Measurements from ENCODE around the gene E2F4.

E2F4 gene

GRCh38 chr16:67237396-67238277 is 45.7 kb downstream of the E2F4 start:
- no peak for DNase-seq

GRCh38 chr16:67238278-67238575 is 46.3 kb downstream of the E2F4 start:
- no peak for DNase-seq

GRCh38 chr16:67238806-67239470 is 47.0 kb downstream of the E2F4 start:
- no peak for DNase-seq

- no peak for DNase-seq
These were observed 48.6 kb downstream of the E2F4 start for GRCh38 chr16:67240506-67240905.

GRCh38 chr16:67241008-67241900 is 49.3 kb downstream of the E2F4 start:
- DNase-seq: no peak

GRCh38 chr16:67242138-67242730 is 50.3 kb downstream of the E2F4 start:
- no peak for DNase-seq

GRCh38 chr16:67243481-67243880 is 51.5 kb downstream of the E2F4 start:
- DNase-seq: no peak

GRCh38 chr16:67244387-67245185 is 52.6 kb downstream of the E2F4 start:
- peak; percentile 67 for DNase-seq

- no peak for DNase-seq
These were observed 53.2 kb downstream of the E2F4 start for GRCh38 chr16:67245186-67245585.

GRCh38 chr16:67245674-67246080 is 53.7 kb downstream of the E2F4 start:
- DNase-seq: no peak

GRCh38 chr16:67246081-67246755 is 54.3 kb downstream of the E2F4 start:
- DNase-seq: peak; percentile 66

- peak; percentile 66 for DNase-seq
These were observed 54.8 kb downstream of the E2F4 start for GRCh38 chr16:67246756-67247191.

- DNase-seq: peak; percentile 95
These were observed 55.5 kb downstream of the E2F4 start, which contains the start of gene FHOD1 for GRCh38 chr16:67247192-67248072. TSS of gene FHOD1 (minus strand) at chr16:67247481. CDS start at chr16:67247410, 71 bp downstream.

- no peak for DNase-seq
These were observed 56.1 kb downstream of the E2F4 start for GRCh38 chr16:67248073-67248400.
